GM19023 (cell line): ENCODE results near the gene COQ10A.
"Not testable (repeated sequence)": the region's sequence is repeated elsewhere in the genome, so short reads cannot be mapped to it uniquely, and the experiment has no call there.

Source experiments
- ATAC-seq: cut with Tn5 transposase; IDR thresholded peaks from one replicate; pipeline ENCODE4 v1.9.1; 2021; ENCODE audit warnings: mild to moderate bottlenecking, moderate library complexity; ENCODE audit not compliant: unreplicated experiment

The COQ10A gene

DNA sequence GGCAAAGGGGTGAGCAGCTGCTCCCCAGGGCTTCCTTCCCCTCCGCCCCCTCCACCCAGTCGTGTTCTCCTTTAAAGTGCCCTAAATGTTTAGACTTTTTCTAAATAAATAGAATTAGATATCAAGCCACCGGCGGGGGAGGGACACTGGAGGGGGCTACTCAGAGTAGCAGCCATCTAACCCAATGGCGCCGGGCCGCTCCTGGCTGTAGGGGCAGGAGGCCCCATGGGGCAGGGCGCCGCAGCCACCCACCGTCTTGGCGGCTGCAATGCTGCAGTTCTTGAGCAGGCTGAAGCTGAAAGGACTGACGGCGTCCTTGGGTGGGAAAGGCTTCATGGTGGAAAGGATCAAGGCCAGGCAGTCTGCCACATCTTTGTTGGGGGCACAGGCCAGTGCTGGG is 23.8 kb upstream of the COQ10A start:
- ATAC-seq: no peak

GRCh38 chr12:56243731-56244181 is 23.0 kb upstream of the COQ10A start:
- ATAC-seq: no peak

GRCh38 chr12:56244494-56244893 is 22.2 kb upstream of the COQ10A start:
- ATAC-seq: no peak

- no peak for ATAC-seq
Measured at GRCh38 chr12:56247923-56248322, 18.8 kb upstream of the COQ10A start.

GRCh38 chr12:56248711-56249110 is 18.0 kb upstream of the COQ10A start:
- ATAC-seq: no peak

DNA sequence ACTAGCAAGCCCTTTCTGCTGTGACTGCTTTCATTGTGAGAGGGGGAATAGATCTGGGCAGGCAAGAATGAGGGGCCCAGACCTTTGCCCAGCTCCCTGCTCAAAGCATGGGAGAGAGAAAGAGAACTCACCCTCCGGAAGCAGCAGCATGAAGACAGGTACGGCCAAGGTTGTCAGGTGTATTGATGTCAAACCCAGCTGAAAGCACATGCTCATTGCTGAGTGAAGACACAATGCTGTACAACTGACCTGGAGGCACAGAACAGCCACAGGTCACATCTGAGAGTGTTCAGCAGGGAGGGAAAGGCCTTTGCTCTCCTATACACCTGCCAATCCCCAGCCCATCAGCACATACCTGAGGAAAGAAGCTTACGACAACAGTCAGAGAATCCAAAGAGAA is 14.1 kb upstream of the COQ10A start:
- ATAC-seq: no peak

- no peak for ATAC-seq
Measured at GRCh38 chr12:56253091-56253490, 13.7 kb upstream of the COQ10A start.

DNA sequence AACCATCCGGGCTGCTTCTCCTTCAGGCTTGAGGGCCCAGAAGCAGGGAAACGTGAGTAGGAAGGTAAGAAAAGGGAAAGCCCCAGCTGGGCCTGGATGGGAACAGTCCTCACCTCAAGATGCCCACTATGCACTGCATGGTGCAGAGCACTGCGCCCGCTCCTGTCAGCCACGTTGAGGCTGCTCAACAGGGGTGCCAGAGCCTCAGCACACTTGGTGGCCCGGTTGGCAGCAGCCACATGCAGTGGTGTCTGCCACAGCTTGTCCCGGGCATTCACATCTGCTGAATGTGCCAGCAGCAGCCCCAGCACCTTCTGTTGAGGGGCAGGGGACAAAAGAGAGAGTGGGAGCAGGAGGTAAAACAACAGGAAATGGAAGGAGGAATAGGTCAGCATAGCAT is 11.1 kb upstream of the COQ10A start:
- no peak for ATAC-seq

- ATAC-seq: no peak
Measured at GRCh38 chr12:56256326-56256960, 10.3 kb upstream of the COQ10A start.

DNA sequence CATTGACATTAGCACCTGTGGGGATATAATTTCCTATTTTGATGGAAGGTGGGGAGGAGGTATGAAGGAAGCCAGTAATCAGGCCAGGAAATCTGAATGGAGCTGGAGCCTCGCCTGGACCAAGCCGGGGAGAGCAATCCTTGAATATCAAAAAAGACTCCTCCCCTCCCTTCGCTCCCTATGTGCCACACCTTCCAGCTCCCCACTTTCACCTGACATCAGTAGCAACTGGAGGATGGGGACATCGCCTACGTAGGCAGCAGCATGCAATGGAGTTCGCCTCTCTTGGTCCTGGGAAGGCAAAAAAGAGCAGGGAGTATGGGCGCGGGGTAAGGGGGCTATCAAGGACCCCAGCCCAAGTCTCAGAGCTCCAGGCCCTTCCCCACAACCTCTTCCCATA is 9.7 kb upstream of the COQ10A start:
- no peak for ATAC-seq

GRCh38 chr12:56257491-56258067 is 9.2 kb upstream of the COQ10A start:
- peak; percentile 11 for ATAC-seq

- peak; percentile 91 for ATAC-seq
Measured at GRCh38 chr12:56258068-56258819, 8.5 kb upstream of the COQ10A start, which contains the start of gene ANKRD52. TSS of gene ANKRD52 (minus strand) at chr12:56258384. CDS start at chr12:56258269, 115 bp downstream.

DNA sequence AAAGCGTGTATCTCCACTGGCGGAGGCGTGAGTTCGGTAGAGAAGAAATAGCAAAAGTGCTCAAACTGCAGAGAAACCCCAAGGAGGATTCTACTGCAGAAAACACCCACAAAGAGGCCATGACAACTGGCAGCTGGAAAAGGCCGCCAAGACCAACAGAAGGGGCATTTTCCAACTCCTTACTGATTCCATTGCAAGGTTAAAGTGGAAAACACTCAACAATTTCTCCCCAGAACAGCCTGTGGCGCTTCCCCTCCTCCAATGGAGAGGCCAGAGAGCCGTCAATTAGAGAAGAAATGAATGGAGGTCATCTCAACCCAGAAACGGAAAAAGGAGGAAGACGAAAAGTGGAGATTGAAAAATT is 7.9 kb upstream of the COQ10A start:
- no peak for ATAC-seq

- no peak for ATAC-seq
Measured at GRCh38 chr12:56260380-56260779, 6.4 kb upstream of the COQ10A start.

DNA sequence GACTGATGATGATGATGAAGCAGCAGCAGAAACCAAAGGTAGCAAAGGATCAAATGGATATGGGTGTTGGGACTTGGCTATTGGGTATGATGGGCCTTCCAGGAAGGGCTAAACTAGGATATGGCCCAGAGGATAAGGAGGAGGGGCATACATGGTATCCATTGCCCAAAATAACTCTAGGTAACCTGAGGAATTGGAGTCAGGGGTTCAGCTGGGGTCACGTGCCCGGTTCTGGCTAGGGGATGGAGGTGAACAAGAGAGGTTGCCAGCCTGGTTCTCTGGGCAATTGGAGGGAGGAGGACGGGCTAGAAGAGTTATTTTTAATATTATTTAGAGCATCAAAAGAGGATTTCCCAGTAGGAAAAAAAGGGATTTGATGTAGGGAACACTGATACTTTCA is 5.8 kb upstream of the COQ10A start:
- ATAC-seq: no peak

GRCh38 chr12:56261503-56262232 is 5.1 kb upstream of the COQ10A start:
- ATAC-seq: no peak

GRCh38 chr12:56262955-56263354 is 3.8 kb upstream of the COQ10A start:
- ATAC-seq: not testable (repeated sequence)

DNA sequence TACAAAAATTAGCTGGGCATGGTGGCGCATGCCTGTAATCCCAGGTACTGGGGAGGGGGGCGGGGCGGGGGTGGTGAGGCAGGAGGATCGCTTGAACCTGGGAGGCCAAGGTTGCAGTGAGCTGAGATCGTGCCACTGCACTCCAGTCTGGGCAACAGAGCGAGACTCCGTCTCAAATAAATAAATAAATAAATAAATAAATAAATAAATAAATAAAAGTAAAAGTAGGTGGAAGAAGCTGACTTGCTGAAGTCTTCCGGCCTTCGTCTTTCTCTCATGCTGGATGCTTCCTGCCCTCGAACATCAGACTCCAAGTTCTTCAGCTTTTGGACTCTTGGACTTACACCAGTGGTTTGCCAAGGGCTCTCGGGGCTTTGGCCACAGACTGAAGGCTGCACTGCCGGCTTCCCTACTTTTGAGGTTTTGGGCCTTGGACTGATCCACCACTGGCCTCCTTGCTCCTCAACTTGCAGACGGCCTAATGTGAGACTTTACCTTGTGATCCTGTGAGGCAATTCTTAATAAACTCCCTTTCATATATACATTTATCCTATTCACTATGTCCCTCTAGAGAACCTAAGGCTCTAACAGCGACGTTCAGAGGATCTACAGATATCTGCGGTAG is 562 bp upstream of the COQ10A start:
- ATAC-seq: not testable (repeated sequence)

DNA sequence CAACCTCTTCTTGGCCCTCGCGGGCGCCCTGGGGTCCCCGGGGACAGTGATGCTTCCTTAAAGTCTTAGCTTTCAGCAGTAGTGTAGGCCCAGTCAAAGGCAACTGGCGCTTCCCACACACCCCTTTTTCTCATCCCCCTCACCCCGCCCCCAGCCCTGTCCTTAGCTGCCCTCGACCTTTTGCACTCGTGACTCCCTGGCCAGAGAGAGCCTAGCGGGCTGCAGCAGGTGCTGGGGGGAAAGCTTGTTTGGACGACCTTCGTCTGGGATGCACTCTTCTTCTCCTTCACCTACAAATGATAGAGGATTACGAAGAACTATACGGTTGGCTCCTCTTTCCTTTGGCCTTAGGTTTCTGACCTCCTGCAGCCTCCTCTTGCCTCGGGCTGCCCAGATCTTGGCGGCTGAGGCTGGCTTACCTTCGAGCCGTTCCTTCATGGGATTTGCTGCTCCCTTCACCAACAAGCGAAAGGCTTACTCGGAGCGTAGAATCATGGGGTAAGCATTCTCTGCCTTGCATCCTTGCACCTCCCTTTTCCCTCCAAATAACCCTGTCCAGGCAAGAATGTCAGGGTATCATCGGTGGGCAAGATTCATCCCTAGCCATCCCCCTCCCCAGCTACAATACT is 815 bp downstream of the COQ10A start:
- peak; percentile 20 for ATAC-seq

DNA sequence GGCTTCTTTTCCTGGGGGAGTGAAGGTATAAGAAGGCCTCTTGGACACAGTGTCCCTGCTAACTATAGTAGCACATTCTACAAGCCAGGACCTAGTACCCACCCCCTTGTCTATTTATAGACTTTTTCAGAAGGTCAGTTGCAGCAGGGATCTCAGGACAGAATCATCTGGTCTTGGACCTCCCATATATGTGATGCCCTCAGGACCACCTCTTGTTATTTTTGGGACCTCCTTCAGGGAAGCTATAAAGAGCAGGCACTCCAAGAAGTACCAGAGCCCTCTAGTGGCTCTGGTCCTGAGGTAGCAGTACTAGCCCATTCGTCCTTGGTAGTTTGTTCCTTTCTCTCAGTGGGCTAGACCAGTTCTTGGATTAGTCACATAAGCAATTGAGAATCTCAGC is 4.3 kb downstream of the COQ10A start:
- no peak for ATAC-seq

GRCh38 chr12:56272468-56272867 is 5.7 kb downstream of the COQ10A start:
- not testable (repeated sequence) for ATAC-seq
